Left ventricle myocardium inferior (tissue), 1 donor: Measurements from ENCODE around the gene TRIM66. TPM values are rescaled to one million over a fixed set of nuclear protein-coding genes. Genes with fewer than 3 reads are reported as not detected.

Experiments
- DNase-seq: peaks from one replicate; pipeline ENCODE4 v3.0.0-alpha.2; 2020
- H3K27ac ChIP-seq: fragments of 200-600 bp; replicated peaks from 2 replicates; pipeline ENCODE4 v1.8.0; 2021
- H3K27me3 ChIP-seq: fragments of 200-600 bp; 2 replicates; pipeline ENCODE4 v1.8.0; 2021; ENCODE audit warnings: low read depth
- H3K36me3 ChIP-seq: fragments of 200-600 bp; 2 replicates; pipeline ENCODE4 v1.8.0; 2021
- H3K4me1 ChIP-seq: fragments of 200-600 bp; 2 replicates; pipeline ENCODE4 v1.8.0; 2021
- H3K4me3 ChIP-seq: fragments of 200-600 bp; 2 replicates; pipeline ENCODE4 v1.8.0; 2021; ENCODE audit warnings: mild to moderate bottlenecking, moderate library complexity
- H3K9me3 ChIP-seq: fragments of 200-600 bp; replicated peaks from 2 replicates; pipeline ENCODE4 v1.8.0; 2021
- CTCF ChIP-seq: fragments of 200-600 bp; IDR thresholded peaks from 2 replicates; pipeline ENCODE4 v1.8.0; 2021; ENCODE audit warnings: antibody characterized with exemption, mild to moderate bottlenecking, borderline replicate concordance
- intact Hi-C: fragments of 100-400 bp; cut with micrococcal nuclease; formaldehyde crosslinking; loops from one replicate; pipeline ENCODE4 v1.11.0; 2022
- total RNA-seq: library from RNA; stranded (reverse); fragmentation: NEBNext Ultra II Directional; extraction: Animal tissue kit (Norgen Biotek cat#: 25700); gene quantifications from one replicate; pipeline ENCODE4 v1.2.1, GENCODE V29; 2021
- donor health status: DM: no; HTN: yes; CAD: no; lungs with severe emphysema.

Gene TRIM66
- total RNA-seq, 1 donor from 2014 or later, result 4.1 TPM

- Histone ChIP-seq H3K4me1 (no peaks in the 10 kb centered on the region), H3K4me3 (no peak overlapping the region), H3K36me3 (peaks cover 74% of the 10 kb centered on the region), H3K27ac (no peak overlapping the region), H3K9me3 (peaks cover 2% of the 10 kb centered on the region), H3K27me3 (no peaks in the 10 kb centered on the region)
- no peak for DNase-seq
- intact Hi-C loops, result no loop called here
- TF ChIP-seq CTCF, result no peak
Measured at GRCh38 chr11:8641332-8641731, 41.1 kb downstream of the TRIM66 start.

- intact Hi-C loops, result no loop called here
- H3K36me3 ChIP-seq, result peaks cover 73% of the 10 kb centered on the region
- DNase-seq, result no peak
Measured at GRCh38 chr11:8640267-8640906, 42.1 kb downstream of the TRIM66 start.

GRCh38 chr11:8639655-8640054 lies 42.8 kb downstream of the TRIM66 start:
- intact Hi-C loops, result no loop called here
- no peak for TF ChIP-seq CTCF
- peaks cover 71% of the 10 kb centered on the region for H3K36me3 ChIP-seq
- H3K27me3 ChIP-seq, result no peaks in the 10 kb centered on the region
- H3K4me3 ChIP-seq, result no peak overlapping the region
- H3K27ac ChIP-seq, result no peak overlapping the region
- DNase-seq, result no peak
- H3K9me3 ChIP-seq, result peaks cover 8% of the 10 kb centered on the region
- no peaks in the 10 kb centered on the region for H3K4me1 ChIP-seq

More at GRCh38 chr11:8640267-8640906, 42.1 kb downstream of the TRIM66 start:
- no peak for TF ChIP-seq CTCF
- no peak overlapping the region for H3K27ac ChIP-seq
- peaks cover 8% of the 10 kb centered on the region for H3K9me3 ChIP-seq
- no peaks in the 10 kb centered on the region for H3K4me1 ChIP-seq
- no peak overlapping the region for H3K4me3 ChIP-seq
- no peaks in the 10 kb centered on the region for H3K27me3 ChIP-seq

GRCh38 chr11:8638300-8638699 lies 44.2 kb downstream of the TRIM66 start:
- Histone ChIP-seq H3K4me3 (no peak overlapping the region), H3K9me3 (peaks cover 8% of the 10 kb centered on the region), H3K36me3 (peaks cover 76% of the 10 kb centered on the region), H3K27me3 (no peaks in the 10 kb centered on the region), H3K4me1 (no peaks in the 10 kb centered on the region), H3K27ac (no peak overlapping the region)
- DNase-seq, result no peak
- intact Hi-C loops, result no loop called here
- TF ChIP-seq CTCF, result no peak

GRCh38 chr11:8636127-8636526 lies 46.3 kb downstream of the TRIM66 start:
- DNase-seq, result no peak
- H3K9me3 ChIP-seq, result peaks cover 8% of the 10 kb centered on the region
- no peak overlapping the region for H3K4me3 ChIP-seq
- H3K27ac ChIP-seq, result no peak overlapping the region
- intact Hi-C loops, result no loop called here
- no peak for TF ChIP-seq CTCF
- no peaks in the 10 kb centered on the region for H3K27me3 ChIP-seq
- no peaks in the 10 kb centered on the region for H3K4me1 ChIP-seq
- H3K36me3 ChIP-seq, result peaks cover 67% of the 10 kb centered on the region

- H3K27me3 ChIP-seq, result no peaks in the 10 kb centered on the region
- no peak for DNase-seq
- intact Hi-C loops, result no loop called here
- H3K4me1 ChIP-seq, result no peaks in the 10 kb centered on the region
- peaks cover 57% of the 10 kb centered on the region for H3K36me3 ChIP-seq
- no peak overlapping the region for H3K4me3 ChIP-seq
- no peak for TF ChIP-seq CTCF
- no peak overlapping the region for H3K27ac ChIP-seq
- peaks cover 8% of the 10 kb centered on the region for H3K9me3 ChIP-seq
Measured at GRCh38 chr11:8634498-8634897, 48.0 kb downstream of the TRIM66 start.
